ENCODE measurements around the gene BRAF. TPM values are rescaled to one million over a fixed set of nuclear protein-coding genes. Genes with fewer than 3 reads are reported as not detected.
"Not testable (repeated sequence)": the region's sequence is repeated elsewhere in the genome, so short reads cannot be mapped to it uniquely, and the experiment has no call there.

The BRAF gene
- total RNA-seq, 1 experiment from 2014 or later = 31.3 TPM

DNA sequence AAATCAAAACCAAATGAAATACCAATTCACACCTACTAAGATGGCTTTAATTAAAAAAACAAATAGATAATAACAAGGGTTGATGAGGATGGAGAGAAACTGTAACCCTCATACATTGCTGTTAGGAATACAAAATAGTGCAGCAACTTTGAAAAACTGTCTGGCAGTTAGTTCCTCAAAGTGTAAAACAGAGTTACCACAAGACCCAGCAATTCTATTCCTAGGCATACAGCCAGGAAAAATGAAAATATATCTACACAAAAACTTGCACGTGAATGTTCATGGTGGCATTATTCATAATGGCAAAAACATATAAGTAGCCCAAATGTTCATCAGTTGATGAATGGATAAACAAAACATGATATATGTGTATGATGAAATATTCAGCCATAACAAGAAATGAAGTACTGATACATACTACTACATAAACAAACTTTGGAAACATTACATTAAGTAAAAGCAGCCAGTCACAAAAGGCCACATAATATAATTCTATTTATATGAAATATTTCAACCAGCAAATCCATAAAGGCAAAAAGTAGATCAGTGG lies 83.5 kb downstream of the BRAF start:
- no TSS peak for BruUV-seq (replicated peaks)
- intact Hi-C loops (cut with micrococcal nuclease; ENCODE audit: unreplicated experiment) = no loop called here
- CTCF ChIA-PET = no interaction called here
- Mint-ChIP-seq H3K36me3 (ENCODE audit: insufficient read depth, unreplicated experiment) (no peaks in the 10 kb centered on the region), H3K4me3 (ENCODE audit: low read depth, unreplicated experiment) (no peak overlapping the region), H3K27ac (ENCODE audit: unreplicated experiment) (no peak overlapping the region), H3K9me3 (ENCODE audit: low read depth, unreplicated experiment) (no peaks in the 10 kb centered on the region), H3K27me3 (ENCODE audit: unreplicated experiment) (no peaks in the 10 kb centered on the region), H3K4me1 (ENCODE audit: low read depth, unreplicated experiment) (no peaks in the 10 kb centered on the region)
- no peak for TF ChIP-seq CTCF (IDR thresholded peaks at IDR 0.05; ENCODE audit: unreplicated experiment)
- no peak for DNase-seq

GRCh38 chr7:140831724-140832123 lies 93.0 kb downstream of the BRAF start:
- Mint-ChIP-seq H3K27me3 (ENCODE audit: unreplicated experiment) (no peaks in the 10 kb centered on the region), H3K4me3 (ENCODE audit: low read depth, unreplicated experiment) (no peak overlapping the region), H3K4me1 (ENCODE audit: low read depth, unreplicated experiment) (no peaks in the 10 kb centered on the region), H3K9me3 (ENCODE audit: low read depth, unreplicated experiment) (no peaks in the 10 kb centered on the region), H3K27ac (ENCODE audit: unreplicated experiment) (no peak overlapping the region), H3K36me3 (ENCODE audit: insufficient read depth, unreplicated experiment) (no peaks in the 10 kb centered on the region)
- intact Hi-C loops (cut with micrococcal nuclease; ENCODE audit: unreplicated experiment) = no loop called here
- CTCF ChIA-PET = no interaction called here
- no peak for DNase-seq
- no peak for TF ChIP-seq CTCF (IDR thresholded peaks at IDR 0.05; ENCODE audit: unreplicated experiment)
- no TSS peak for BruUV-seq (replicated peaks)

DNA sequence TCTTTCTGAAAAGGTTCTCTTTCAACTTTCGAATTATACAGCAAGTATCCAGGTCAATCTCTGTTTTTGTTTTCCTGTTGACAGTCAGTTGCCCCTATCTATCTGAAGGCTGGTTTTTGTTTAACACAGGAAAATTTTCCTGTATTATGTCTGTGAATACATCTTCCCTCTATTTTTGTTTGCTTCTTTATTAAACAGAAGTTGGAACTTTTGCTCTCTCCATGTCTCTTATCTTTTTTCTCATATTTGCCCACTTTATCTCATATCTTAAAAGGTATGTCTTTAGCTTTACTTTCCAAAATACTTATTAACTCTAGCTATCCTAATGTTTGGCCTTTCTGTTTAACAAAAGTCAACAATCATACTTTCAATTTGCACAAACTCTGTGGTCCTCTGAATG lies 95.0 kb downstream of the BRAF start:
- no TSS peak for BruUV-seq (replicated peaks)
- CTCF ChIA-PET = no interaction called here

DNA sequence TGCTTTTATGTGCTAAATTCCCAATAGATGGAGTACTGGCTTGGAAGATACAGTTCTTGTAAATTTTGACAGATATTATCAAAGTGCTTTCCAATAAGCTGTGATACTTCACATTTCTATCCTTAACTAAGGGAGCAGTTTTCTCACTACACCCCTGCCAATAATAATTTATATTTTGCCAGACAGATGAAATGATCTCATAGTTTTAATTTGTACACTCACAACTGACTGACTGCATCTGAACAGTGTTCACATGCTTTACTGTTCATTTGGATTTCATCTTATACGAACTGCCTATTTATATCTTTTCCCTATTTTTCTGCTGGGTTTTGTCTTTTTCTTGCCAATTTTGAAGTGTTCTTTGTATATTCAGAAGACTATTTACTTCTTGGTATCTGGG lies 96.0 kb downstream of the BRAF start:
- Mint-ChIP-seq H3K27ac (ENCODE audit: unreplicated experiment) (no peak overlapping the region), H3K9me3 (ENCODE audit: low read depth, unreplicated experiment) (no peaks in the 10 kb centered on the region), H3K4me1 (ENCODE audit: low read depth, unreplicated experiment) (no peaks in the 10 kb centered on the region), H3K36me3 (ENCODE audit: insufficient read depth, unreplicated experiment) (no peaks in the 10 kb centered on the region), H3K4me3 (ENCODE audit: low read depth, unreplicated experiment) (no peak overlapping the region), H3K27me3 (ENCODE audit: unreplicated experiment) (no peaks in the 10 kb centered on the region)
- TF ChIP-seq CTCF (IDR thresholded peaks at IDR 0.05; ENCODE audit: unreplicated experiment) = no peak
- DNase-seq = no peak
- CTCF ChIA-PET = no interaction called here
- BruUV-seq (replicated peaks) = no TSS peak
- intact Hi-C loops (cut with micrococcal nuclease; ENCODE audit: unreplicated experiment) = no loop called here

More for the DNA sequence above, 95.0 kb downstream of the BRAF start:
- no peak for TF ChIP-seq CTCF (IDR thresholded peaks at IDR 0.05; ENCODE audit: unreplicated experiment)
- intact Hi-C loops (cut with micrococcal nuclease; ENCODE audit: unreplicated experiment) = no loop called here
- H3K27me3 Mint-ChIP-seq (ENCODE audit: unreplicated experiment) = no peaks in the 10 kb centered on the region
- no peak overlapping the region for H3K4me3 Mint-ChIP-seq (ENCODE audit: low read depth, unreplicated experiment)
- DNase-seq = no peak
- H3K27ac Mint-ChIP-seq (ENCODE audit: unreplicated experiment) = no peak overlapping the region
- H3K4me1 Mint-ChIP-seq (ENCODE audit: low read depth, unreplicated experiment) = no peaks in the 10 kb centered on the region
- H3K36me3 Mint-ChIP-seq (ENCODE audit: insufficient read depth, unreplicated experiment) = no peaks in the 10 kb centered on the region
- H3K9me3 Mint-ChIP-seq (ENCODE audit: low read depth, unreplicated experiment) = no peaks in the 10 kb centered on the region

DNA sequence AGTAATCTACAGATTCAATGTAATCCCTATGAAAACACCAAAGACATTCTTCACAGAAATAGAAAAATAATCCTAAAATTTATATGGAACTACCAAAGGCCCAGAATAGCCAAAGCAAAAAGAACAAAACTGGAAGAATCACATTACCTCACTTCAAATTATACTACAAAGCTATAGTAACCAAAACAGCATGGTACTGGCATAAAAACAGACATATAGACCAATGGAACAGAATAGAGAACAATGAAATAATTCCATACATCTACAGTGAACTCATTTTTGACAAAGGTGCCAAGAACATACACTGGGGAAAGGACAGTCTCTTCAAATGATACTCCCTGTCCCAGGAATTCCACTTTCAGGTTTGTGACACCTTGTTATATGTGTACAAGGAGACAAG lies 107.3 kb downstream of the BRAF start:
- H3K9me3 Mint-ChIP-seq (ENCODE audit: low read depth, unreplicated experiment); H3K4me3 Mint-ChIP-seq (ENCODE audit: low read depth, unreplicated experiment); DNase-seq; H3K27me3 Mint-ChIP-seq (ENCODE audit: unreplicated experiment); H3K36me3 Mint-ChIP-seq (ENCODE audit: insufficient read depth, unreplicated experiment); H3K4me1 Mint-ChIP-seq (ENCODE audit: low read depth, unreplicated experiment); H3K27ac Mint-ChIP-seq (ENCODE audit: unreplicated experiment); CTCF ChIA-PET; BruUV-seq (replicated peaks); intact Hi-C loops (cut with micrococcal nuclease; ENCODE audit: unreplicated experiment): not testable (repeated sequence)
